ENCODE measurements around the gene MERTK.

- TF ChIP-seq, protein P1, sequence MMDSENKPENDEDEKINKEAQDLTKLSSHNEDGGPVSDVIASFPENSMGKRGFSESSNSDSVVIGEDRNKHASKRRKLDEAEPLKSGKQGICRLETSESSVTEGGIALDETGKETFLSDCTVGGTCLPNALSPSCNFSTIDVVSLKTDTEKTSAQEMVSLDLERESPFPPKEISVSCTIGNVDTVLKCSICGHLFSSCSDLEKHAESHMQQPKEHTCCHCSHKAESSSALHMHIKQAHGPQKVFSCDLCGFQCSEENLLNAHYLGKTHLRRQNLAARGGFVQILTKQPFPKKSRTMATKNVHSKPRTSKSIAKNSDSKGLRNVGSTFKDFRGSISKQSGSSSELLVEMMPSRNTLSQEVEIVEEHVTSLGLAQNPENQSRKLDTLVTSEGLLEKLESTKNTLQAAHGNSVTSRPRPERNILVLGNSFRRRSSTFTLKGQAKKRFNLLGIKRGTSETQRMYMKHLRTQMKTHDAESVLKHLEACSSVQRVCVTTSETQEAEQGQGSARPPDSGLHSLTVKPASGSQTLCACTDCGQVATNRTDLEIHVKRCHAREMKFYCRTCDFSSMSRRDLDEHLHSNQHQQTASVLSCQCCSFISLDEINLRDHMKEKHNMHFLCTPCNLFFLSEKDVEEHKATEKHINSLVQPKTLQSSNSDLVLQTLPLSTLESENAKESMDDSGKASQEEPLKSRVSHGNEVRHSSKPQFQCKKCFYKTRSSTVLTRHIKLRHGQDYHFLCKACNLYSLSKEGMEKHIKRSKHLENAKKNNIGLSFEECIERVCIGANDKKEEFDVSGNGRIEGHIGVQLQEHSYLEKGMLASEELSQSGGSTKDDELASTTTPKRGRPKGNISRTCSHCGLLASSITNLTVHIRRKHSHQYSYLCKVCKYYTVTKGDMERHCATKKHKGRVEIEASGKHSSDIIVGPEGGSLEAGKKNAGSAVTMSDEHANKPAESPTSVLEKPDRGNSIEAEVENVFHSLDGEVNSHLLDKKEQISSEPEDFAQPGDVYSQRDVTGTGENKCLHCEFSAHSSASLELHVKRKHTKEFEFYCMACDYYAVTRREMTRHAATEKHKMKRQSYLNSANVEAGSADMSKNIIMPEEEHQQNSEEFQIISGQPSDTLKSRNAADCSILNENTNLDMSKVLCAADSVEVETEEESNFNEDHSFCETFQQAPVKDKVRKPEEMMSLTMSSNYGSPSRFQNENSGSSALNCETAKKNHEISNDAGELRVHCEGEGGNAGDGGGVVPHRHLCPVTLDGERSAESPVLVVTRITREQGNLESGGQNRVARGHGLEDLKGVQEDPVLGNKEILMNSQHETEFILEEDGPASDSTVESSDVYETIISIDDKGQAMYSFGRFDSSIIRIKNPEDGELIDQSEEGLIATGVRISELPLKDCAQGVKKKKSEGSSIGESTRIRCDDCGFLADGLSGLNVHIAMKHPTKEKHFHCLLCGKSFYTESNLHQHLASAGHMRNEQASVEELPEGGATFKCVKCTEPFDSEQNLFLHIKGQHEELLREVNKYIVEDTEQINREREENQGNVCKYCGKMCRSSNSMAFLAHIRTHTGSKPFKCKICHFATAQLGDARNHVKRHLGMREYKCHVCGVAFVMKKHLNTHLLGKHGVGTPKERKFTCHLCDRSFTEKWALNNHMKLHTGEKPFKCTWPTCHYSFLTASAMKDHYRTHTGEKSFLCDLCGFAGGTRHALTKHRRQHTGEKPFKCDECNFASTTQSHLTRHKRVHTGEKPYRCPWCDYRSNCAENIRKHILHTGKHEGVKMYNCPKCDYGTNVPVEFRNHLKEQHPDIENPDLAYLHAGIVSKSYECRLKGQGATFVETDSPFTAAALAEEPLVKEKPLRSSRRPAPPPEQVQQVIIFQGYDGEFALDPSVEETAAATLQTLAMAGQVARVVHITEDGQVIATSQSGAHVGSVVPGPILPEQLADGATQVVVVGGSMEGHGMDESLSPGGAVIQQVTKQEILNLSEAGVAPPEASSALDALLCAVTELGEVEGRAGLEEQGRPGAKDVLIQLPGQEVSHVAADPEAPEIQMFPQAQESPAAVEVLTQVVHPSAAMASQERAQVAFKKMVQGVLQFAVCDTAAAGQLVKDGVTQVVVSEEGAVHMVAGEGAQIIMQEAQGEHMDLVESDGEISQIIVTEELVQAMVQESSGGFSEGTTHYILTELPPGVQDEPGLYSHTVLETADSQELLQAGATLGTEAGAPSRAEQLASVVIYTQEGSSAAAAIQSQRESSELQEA (CRISPR knock-in tag; IDR thresholded peaks at IDR 0.05; ENCODE audit: not compliant biosample characterization), result no peak
- TF ChIP-seq CTCF (CRISPR knock-in tag; IDR thresholded peaks at IDR 0.05) (no peak), SIN3A (IDR thresholded peaks at IDR 0.05; ENCODE audit: borderline replicate concordance, low read depth, low read length) (no peak), ZNF639 (CRISPR knock-in tag; conservative IDR thresholded peaks at IDR 0.05) (no peak), ZNF891 (CRISPR knock-in tag; IDR thresholded peaks at IDR 0.05) (no peak), KDM5A (IDR thresholded peaks at IDR 0.05; ENCODE audit: borderline replicate concordance, low read length) (no peak), GTF2F1 (IDR thresholded peaks at IDR 0.05; ENCODE audit: low read length) (no peak), RFX5 (IDR thresholded peaks at IDR 0.05; ENCODE audit: low read depth, low read length) (no peak), MXD4 (CRISPR knock-in tag; IDR thresholded peaks at IDR 0.05) (no peak)
Observed at GRCh38 chr2:112065486-112065885, 167.1 kb downstream of the MERTK start.
